GM12864 (cell line): Measurements from ENCODE around the gene EDC3.

Experiments used
- DNase-seq: peaks from one replicate; pipeline ENCODE4 v3.0.0-alpha.2; 2011; ENCODE audit warnings: low read depth
- H3K4me3 ChIP-seq: 2 replicates; pipeline ENCODE4 v1.5.1; 2011; ENCODE audit warnings: mild to moderate bottlenecking, low read depth, low read length, control low read depth
- CTCF ChIP-seq: IDR thresholded peaks from 2 replicates; pipeline ENCODE4 v1.5.1; 2011; ENCODE audit warnings: low read depth, mild to moderate bottlenecking, moderate library complexity, low read length, control low read depth, inconsistent platforms; ENCODE audit errors: missing control alignments

The EDC3 gene

GRCh38 chr15:74593122-74593521 is 102.7 kb downstream of the EDC3 start:
- no peak for TF ChIP-seq CTCF
- no peak for DNase-seq
- no peak overlapping the region for H3K4me3 ChIP-seq

DNA sequence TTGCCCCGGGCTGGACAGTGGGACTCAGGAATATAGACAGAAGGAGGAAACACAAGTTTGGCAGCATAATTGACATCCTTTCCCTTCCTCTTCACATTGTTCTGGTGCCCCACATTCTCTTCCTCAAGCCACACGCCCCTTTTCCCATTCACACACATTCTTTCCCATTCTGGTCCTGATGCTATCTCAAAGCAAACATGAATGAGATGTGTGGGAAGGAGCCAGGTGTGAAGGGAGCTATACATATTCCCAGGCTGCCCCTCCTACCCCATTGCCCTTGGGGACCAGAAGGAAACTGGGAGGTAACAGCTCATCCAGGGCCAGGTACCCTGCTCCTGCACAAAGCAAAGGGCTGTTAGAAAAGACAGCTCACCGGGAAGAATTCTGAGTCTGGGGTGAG is 103.6 kb downstream of the EDC3 start:
- TF ChIP-seq CTCF: no peak
- no peak for DNase-seq
- H3K4me3 ChIP-seq: no peak overlapping the region

GRCh38 chr15:74589826-74590225 is 106.0 kb downstream of the EDC3 start:
- DNase-seq: no peak
- no peak overlapping the region for H3K4me3 ChIP-seq
- no peak for TF ChIP-seq CTCF

- no peak overlapping the region for H3K4me3 ChIP-seq
- TF ChIP-seq CTCF: no peak
- no peak for DNase-seq
Observed at GRCh38 chr15:74585857-74586256, 110.0 kb downstream of the EDC3 start.

DNA sequence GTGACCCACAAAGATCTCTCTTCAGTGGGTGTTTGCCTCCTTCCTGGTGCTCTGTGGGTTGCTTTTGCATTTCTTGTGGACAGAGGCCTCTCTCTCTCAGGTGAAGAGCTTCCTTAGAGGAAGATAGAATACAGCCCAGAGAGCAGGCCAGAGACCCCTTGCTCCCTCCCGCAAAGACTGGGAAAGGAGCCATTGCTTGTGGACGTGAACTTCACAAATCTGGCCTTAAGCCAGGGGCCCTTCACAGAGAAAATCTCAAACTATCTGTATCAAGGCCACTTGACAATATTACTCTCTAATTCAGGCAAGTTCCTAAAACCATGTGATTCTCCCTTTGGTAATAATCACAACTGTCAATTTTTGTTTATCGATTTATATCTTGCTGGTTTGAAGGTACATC is 110.6 kb downstream of the EDC3 start:
- no peak for TF ChIP-seq CTCF
- no peak for DNase-seq
- H3K4me3 ChIP-seq: no peak overlapping the region

DNA sequence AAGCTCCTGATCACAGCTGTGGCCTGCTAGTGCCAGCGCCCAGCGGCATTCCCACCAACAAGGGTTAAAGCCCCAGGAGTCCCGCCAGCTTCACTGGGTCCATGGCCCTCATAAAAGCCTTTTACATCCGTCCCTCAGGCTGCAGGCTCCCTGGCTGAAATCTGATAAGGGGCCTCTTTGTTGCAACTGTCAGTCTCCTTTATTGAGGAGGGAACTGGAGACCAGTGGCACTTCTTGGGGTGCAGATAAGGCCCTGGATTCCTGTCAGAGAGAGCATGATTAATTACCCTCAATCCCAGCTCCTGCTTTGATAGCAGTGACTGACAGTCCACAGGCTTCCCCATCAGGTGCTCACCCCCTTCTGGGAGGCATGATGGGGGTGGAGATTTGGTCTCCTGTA is 111.0 kb downstream of the EDC3 start:
- DNase-seq: no peak

More for the DNA sequence above, 111.0 kb downstream of the EDC3 start:
- no peak for TF ChIP-seq CTCF
- H3K4me3 ChIP-seq: no peak overlapping the region
